WTC11 (cell line): Measurements from ENCODE around the gene MECR. TPM values are rescaled to one million over a fixed set of nuclear protein-coding genes. Genes with fewer than 3 reads are reported as not detected.

Experiments used
- ATAC-seq: fragments of 200-7000 bp; cut with Tn5 transposase; 2 replicates; pipeline ENCODE4 v1.10.0; 2021; ENCODE audit warnings: mild to moderate bottlenecking, moderate library complexity
- CTCF ChIA-PET: fragments of 300-600 bp; sonication (Branson Sonifier 250); formaldehyde crosslinking; loops from one replicate; lab custom pipeline; 2021; ENCODE audit warnings: antibody characterized with exemption; lab: Charles Lee
- POLR2A ChIA-PET: fragments of 350-600 bp; sonication (Branson Sonifier 250); formaldehyde crosslinking; loops from one replicate; lab custom pipeline; 2021; ENCODE audit warnings: antibody characterized with exemption; lab: Charles Lee
- DNase-seq: peaks from one replicate; pipeline ENCODE4 v3.0.0; 2021; ENCODE audit warnings: low spot score
- H3K27ac Mint-ChIP-seq: 2 replicates; pipeline ENCODE4 v1.8.0; 2021; ENCODE audit warnings: mixed read lengths
- H3K27me3 Mint-ChIP-seq: 2 replicates; pipeline ENCODE4 v1.8.0; 2021; ENCODE audit warnings: low read depth, mild to moderate bottlenecking, moderate library complexity, mixed read lengths
- H3K36me3 Mint-ChIP-seq: 2 replicates; pipeline ENCODE4 v1.8.0; 2021; ENCODE audit warnings: mixed read lengths
- H3K4me1 Mint-ChIP-seq: 2 replicates; pipeline ENCODE4 v1.8.0; 2022; ENCODE audit warnings: mixed read lengths
- H3K4me3 Mint-ChIP-seq: 2 replicates; pipeline ENCODE4 v1.8.0; 2021; ENCODE audit warnings: mild to moderate bottlenecking, moderate library complexity, mixed read lengths
- H3K9me3 Mint-ChIP-seq: 2 replicates; pipeline ENCODE4 v1.8.0; 2021; ENCODE audit warnings: mixed read lengths
- ATF1 ChIP-seq: sonication (generic); formaldehyde crosslinking; IDR thresholded peaks from 2 replicates; pipeline ENCODE4 v1.8.1; 2023; ENCODE audit warnings: mild to moderate bottlenecking, moderate library complexity, missing genetic modification reagents
- ATF6 ChIP-seq: sonication (generic); formaldehyde crosslinking; IDR thresholded peaks from 2 replicates; pipeline ENCODE4 v1.8.1; 2023; ENCODE audit warnings: mild to moderate bottlenecking, missing genetic modification reagents
- CDX4 ChIP-seq: fragments of 250-450 bp; sonication (Bioruptor Pico); IDR thresholded peaks from 2 replicates; pipeline ENCODE4 v1.9.0; 2021; ENCODE audit warnings: moderate library complexity, mild to moderate bottlenecking, inconsistent platforms, borderline replicate concordance
- ETV6 ChIP-seq: sonication (generic); formaldehyde crosslinking; IDR thresholded peaks from 2 replicates; pipeline ENCODE4 v1.8.1; 2022; ENCODE audit warnings: mild to moderate bottlenecking, missing genetic modification reagents
- FOXK1 ChIP-seq: sonication (generic); formaldehyde crosslinking; IDR thresholded peaks from 2 replicates; pipeline ENCODE4 v1.8.0; 2022; ENCODE audit warnings: mild to moderate bottlenecking, moderate library complexity, missing genetic modification reagents
- GABPB1 ChIP-seq: sonication (generic); formaldehyde crosslinking; IDR thresholded peaks from 2 replicates; pipeline ENCODE4 v1.8.1; 2023; ENCODE audit warnings: mild to moderate bottlenecking, missing genetic modification reagents
- MAX ChIP-seq: sonication (generic); formaldehyde crosslinking; IDR thresholded peaks from 2 replicates; pipeline ENCODE4 v1.8.0; 2022; ENCODE audit warnings: mild to moderate bottlenecking, missing genetic modification reagents
- NR1H2 ChIP-seq: sonication (generic); formaldehyde crosslinking; IDR thresholded peaks from 2 replicates; pipeline ENCODE4 v1.9.0; 2021; ENCODE audit warnings: mild to moderate bottlenecking, moderate library complexity, missing genetic modification reagents
- PRDM15 ChIP-seq: sonication (generic); formaldehyde crosslinking; IDR thresholded peaks from 2 replicates; pipeline ENCODE4 v1.8.0; 2022; ENCODE audit warnings: missing genetic modification reagents
- RELA ChIP-seq: sonication (generic); formaldehyde crosslinking; IDR thresholded peaks from 2 replicates; pipeline ENCODE4 v1.8.1; 2022; ENCODE audit warnings: missing genetic modification reagents, mild to moderate bottlenecking, borderline replicate concordance
- RORB ChIP-seq: fragments of 250-450 bp; sonication (Bioruptor Pico); IDR thresholded peaks from 2 replicates; pipeline ENCODE4 v1.9.0; 2021; ENCODE audit warnings: mild to moderate bottlenecking
- SMAD3 ChIP-seq: sonication (generic); formaldehyde crosslinking; IDR thresholded peaks from 2 replicates; pipeline ENCODE4 v1.8.0; 2022; ENCODE audit warnings: missing genetic modification reagents, mild to moderate bottlenecking, borderline replicate concordance
- SOX15 ChIP-seq: fragments of 250-450 bp; sonication (Bioruptor Pico); IDR thresholded peaks from 2 replicates; pipeline ENCODE4 v1.9.0; 2021; ENCODE audit warnings: mild to moderate bottlenecking
- SP1 ChIP-seq: sonication (generic); formaldehyde crosslinking; conservative IDR thresholded peaks from 2 replicates; pipeline ENCODE4 v1.8.1; 2022; ENCODE audit warnings: missing genetic modification reagents
- TEAD1 ChIP-seq: sonication (generic); formaldehyde crosslinking; IDR thresholded peaks from 2 replicates; pipeline ENCODE4 v1.8.0; 2022; ENCODE audit warnings: mild to moderate bottlenecking, missing genetic modification reagents
- ZNF219 ChIP-seq: sonication (generic); formaldehyde crosslinking; IDR thresholded peaks from 2 replicates; pipeline ENCODE4 v1.8.0; 2023; ENCODE audit warnings: missing genetic modification reagents, mild to moderate bottlenecking, borderline replicate concordance
- ZNF317 ChIP-seq: sonication (generic); formaldehyde crosslinking; IDR thresholded peaks from 2 replicates; pipeline ENCODE4 v1.8.1; 2023; ENCODE audit warnings: low read depth, mild to moderate bottlenecking, moderate library complexity, missing genetic modification reagents, borderline replicate concordance
- ZNF416 ChIP-seq: fragments of 250-450 bp; sonication (Bioruptor Pico); IDR thresholded peaks from 2 replicates; pipeline ENCODE4 v1.9.0; 2021; ENCODE audit warnings: mild to moderate bottlenecking, inconsistent platforms
- ZNF532 ChIP-seq: fragments of 250-450 bp; sonication (Bioruptor Pico); IDR thresholded peaks from 2 replicates; pipeline ENCODE4 v1.9.0; 2021; ENCODE audit warnings: mild to moderate bottlenecking, borderline replicate concordance
- ZNF671 ChIP-seq: fragments of 250-450 bp; sonication (Bioruptor Pico); IDR thresholded peaks from 2 replicates; pipeline ENCODE4 v1.8.0; 2021; ENCODE audit warnings: mild to moderate bottlenecking
- total RNA-seq: library from RNA; stranded (reverse); gene quantifications from 3 replicates; pipeline ENCODE4 v1.2.3, GENCODE V29; 2021

Gene MECR
- total RNA-seq, 1 experiment from 2014 or later, result 37.6 TPM

- Mint-ChIP-seq H3K4me3 (no peak overlapping the region), H3K27me3 (peaks cover 12% of the 10 kb centered on the region), H3K36me3 (no peaks in the 10 kb centered on the region), H3K9me3 (no peaks in the 10 kb centered on the region), H3K27ac (no peak overlapping the region), H3K4me1 (peaks cover 40% of the 10 kb centered on the region)
- DNase-seq (no peak), ATAC-seq (no peak)
- no peak for TF ChIP-seq GABPB1
- TF ChIP-seq ZNF219, result no peak
- no peak for TF ChIP-seq PRDM15 (CRISPR knock-in tag)
- no peak for TF ChIP-seq FOXK1 (CRISPR knock-in tag)
- no peak for TF ChIP-seq ZNF671 (CRISPR knock-in tag)
- no peak for TF ChIP-seq TEAD1 (CRISPR knock-in tag)
- no peak for TF ChIP-seq SMAD3 (CRISPR knock-in tag)
- TF ChIP-seq CDX4 (CRISPR knock-in tag), result no peak
- TF ChIP-seq ATF6, result no peak
- TF ChIP-seq ETV6 (CRISPR knock-in tag), result no peak
- no peak for TF ChIP-seq MAX (CRISPR knock-in tag)
- no peak for TF ChIP-seq ATF1 (CRISPR knock-in tag)
- TF ChIP-seq ZNF416, result no peak
- no peak for TF ChIP-seq SP1 (CRISPR knock-in tag)
- TF ChIP-seq RORB, result no peak
- no peak for TF ChIP-seq NR1H2 (CRISPR knock-in tag)
- no peak for TF ChIP-seq ZNF317 (CRISPR knock-in tag)
- TF ChIP-seq SOX15 (CRISPR knock-in tag), result no peak
- no peak for TF ChIP-seq RELA
- TF ChIP-seq ZNF532 (CRISPR knock-in tag), result no peak
- ChIA-PET POLR2A (interaction anchor here (0.8 kb wide), 1 partner anchor 9 kb away, joined by 3 read pairs; no protein-coding TSS in a partner anchor), CTCF (interaction anchor here (0.7 to 1.6 kb wide), 7 partner anchors 8 to 153 kb away, joined by 3 to 7 read pairs (median 3); no protein-coding TSS in a partner anchor)
Measured at GRCh38 chr1:29243871-29244200, 13.1 kb upstream of the MECR start.
